A673 (cell line): ENCODE data around the gene DLX1. TPM values are rescaled to one million over a fixed set of nuclear protein-coding genes. Genes with fewer than 3 reads are reported as not detected.
A peak's percentile ranks its signal among the peaks of the same experiment; 100 is the strongest.

Experiments used
- BruUV-seq: library from RNA; stranded (reverse); fragments of 400-500 nt; replicated peaks from 2 replicates; lab custom pipeline; 2021; lab: Mats Ljungman, UMichigan
- CTCF ChIA-PET: fragments of 300-600 bp; sonication (Branson Sonifier 250); formaldehyde crosslinking; loops from one replicate; lab custom pipeline; 2022; ENCODE audit warnings: antibody characterized with exemption; lab: Charles Lee
- POLR2A ChIA-PET: fragments of 300-600 bp; sonication (Branson Sonifier 250); formaldehyde crosslinking; loops from one replicate; lab custom pipeline; 2022; ENCODE audit warnings: antibody characterized with exemption; ENCODE audit not compliant: low non-redundant PET; lab: Charles Lee
- DNase-seq: peaks from one replicate; pipeline ENCODE4 v3.0.0-alpha.2; 2015; ENCODE audit warnings: low spot score
- H3K27ac ChIP-seq: fragments of 200-600 bp; sonication (generic); 2 replicates; pipeline ENCODE4 v1.5.1; 2016; ENCODE audit warnings: mixed run types, low read depth, mild to moderate bottlenecking, mixed read lengths, antibody characterized with exemption, low read length; ENCODE audit not compliant: poor library complexity, severe bottlenecking
- H3K27me3 ChIP-seq: fragments of 200-600 bp; sonication (generic); replicated peaks from 2 replicates; pipeline ENCODE4 v1.6.1; 2017; ENCODE audit warnings: mixed run types, low read depth, mild to moderate bottlenecking, mixed read lengths, antibody characterized with exemption, low read length; ENCODE audit not compliant: insufficient read depth, poor library complexity
- H3K36me3 ChIP-seq: fragments of 200-600 bp; sonication (generic); 2 replicates; pipeline ENCODE4 v1.6.1; 2016; ENCODE audit warnings: mixed run types, mild to moderate bottlenecking, mixed read lengths, antibody characterized with exemption, low read length; ENCODE audit not compliant: insufficient read depth, poor library complexity, severe bottlenecking
- H3K4me1 ChIP-seq: fragments of 200-600 bp; sonication (generic); 2 replicates; pipeline ENCODE4 v1.6.1; 2017; ENCODE audit warnings: mixed run types, mild to moderate bottlenecking, mixed read lengths, antibody characterized with exemption, low read length; ENCODE audit not compliant: insufficient read depth, poor library complexity, severe bottlenecking
- H3K4me3 ChIP-seq: fragments of 200-600 bp; sonication (generic); 2 replicates; pipeline ENCODE4 v1.5.1; 2016; ENCODE audit warnings: low read depth, mixed run types, mild to moderate bottlenecking, mixed read lengths, low read length; ENCODE audit not compliant: poor library complexity, severe bottlenecking
- H3K9me3 ChIP-seq: fragments of 200-600 bp; sonication (generic); 2 replicates; pipeline ENCODE4 v1.6.1; 2016; ENCODE audit warnings: mixed run types, low read depth, mild to moderate bottlenecking, mixed read lengths, antibody characterized with exemption, low read length; ENCODE audit not compliant: poor library complexity, severe bottlenecking
- CTCF ChIP-seq: fragments of 300-800, 200-600 bp; sonication (generic); conservative IDR thresholded peaks from 2 replicates; pipeline ENCODE4 v1.5.1; 2017; ENCODE audit warnings: low read depth, mild to moderate bottlenecking, antibody characterized with exemption, low read length, moderate library complexity, mixed read lengths
- EZH2 ChIP-seq: fragments of 200-600 bp; sonication (generic); IDR thresholded peaks from 2 replicates; pipeline ENCODE4 v1.6.1; 2017; ENCODE audit warnings: borderline replicate concordance, low read depth, mild to moderate bottlenecking, mixed read lengths, antibody characterized with exemption, low read length; ENCODE audit not compliant: poor library complexity, severe bottlenecking
- intact Hi-C: fragments of 100-400 bp; cut with micrococcal nuclease; formaldehyde crosslinking; loops from one replicate; pipeline ENCODE4 v1.10.0; 2022; ENCODE audit not compliant: unreplicated experiment
- total RNA-seq: library from RNA; stranded (reverse); gene quantifications from 2 replicates; pipeline ENCODE4 v1.2.3, GENCODE V29; 2021

Gene DLX1
- total RNA-seq, 1 experiment from 2014 or later, result 33.2 TPM

GRCh38 chr2:172084645-172085459 lies 455 bp upstream of the DLX1 start:
- peak overlapping the region; percentile 83 for H3K27ac ChIP-seq
- DNase-seq, result peak; percentile 98
- peaks cover 7% of the 10 kb centered on the region for H3K36me3 ChIP-seq
- no peaks in the 10 kb centered on the region for H3K27me3 ChIP-seq
- peak overlapping the region; percentile 70 for H3K4me3 ChIP-seq
- CTCF ChIA-PET, result interaction anchor here (1.0 to 1.5 kb wide), 2 partner anchors 11 to 12 kb away, joined by 3 to 5 read pairs; no protein-coding TSS in a partner anchor
- POLR2A ChIA-PET, result interaction anchor here (0.6 kb wide), 1 partner anchor 416 kb away, joined by 3 read pairs; no protein-coding TSS in a partner anchor
- H3K9me3 ChIP-seq, result no peaks in the 10 kb centered on the region
- intact Hi-C loops, result no loop called here
- peaks cover 30% of the 10 kb centered on the region for H3K4me1 ChIP-seq
- TF ChIP-seq EZH2 (no peak), CTCF (no peak)
- TSS peak; percentile 67 for BruUV-seq

GRCh38 chr2:172086241-172087206 lies 1.2 kb downstream of the DLX1 start:
- BruUV-seq, result no TSS peak
- Histone ChIP-seq H3K4me1 (peaks cover 32% of the 10 kb centered on the region), H3K27ac (peak overlapping the region; percentile 83), H3K36me3 (peaks cover 7% of the 10 kb centered on the region), H3K27me3 (no peaks in the 10 kb centered on the region), H3K4me3 (peak overlapping the region; percentile 70), H3K9me3 (no peaks in the 10 kb centered on the region)
- ChIA-PET POLR2A (no interaction called here), CTCF (interaction anchor here (1.0 to 1.5 kb wide), 2 partner anchors 9 to 10 kb away, joined by 3 to 5 read pairs; no protein-coding TSS in a partner anchor)
- intact Hi-C loops, result no loop called here
- TF ChIP-seq EZH2 (no peak), CTCF (peak; percentile 18; the same call in 1 of the 2 replicates)
- DNase-seq, result peak; percentile 78

GRCh38 chr2:172087207-172087779 lies 2.0 kb downstream of the DLX1 start:
- no TSS peak for BruUV-seq
- Histone ChIP-seq H3K4me1 (peaks cover 38% of the 10 kb centered on the region), H3K36me3 (peaks cover 7% of the 10 kb centered on the region), H3K27me3 (no peaks in the 10 kb centered on the region), H3K9me3 (no peaks in the 10 kb centered on the region), H3K4me3 (peak overlapping the region; percentile 70), H3K27ac (peak overlapping the region; percentile 83)
- DNase-seq, result no peak
- TF ChIP-seq CTCF, result no peak
- no peak for TF ChIP-seq EZH2
- ChIA-PET CTCF (no interaction called here), POLR2A (no interaction called here)
- intact Hi-C loops, result no loop called here
